SK-N-SH treated with all-trans-retinoic acid at 6 μM for 48 hours (cell line): ENCODE results near the gene ERVH48-1.

ENCODE experiments used
- CSDC2 ChIP-seq: fragments of 250-450 bp; sonication (Bioruptor Pico); IDR thresholded peaks from 2 replicates; pipeline ENCODE4 v1.5.0; 2020; ENCODE audit warnings: mild to moderate bottlenecking, moderate library complexity
- ISL1 ChIP-seq: fragments of 250-450 bp; sonication (Bioruptor Pico); IDR thresholded peaks from 2 replicates; pipeline ENCODE4 v2.1.2; 2022; ENCODE audit warnings: mild to moderate bottlenecking, moderate library complexity
- POU6F1 ChIP-seq: fragments of 250-450 bp; sonication (Bioruptor Pico); IDR thresholded peaks from 2 replicates; pipeline ENCODE4 v1.8.0; 2021; ENCODE audit warnings: low read depth, mild to moderate bottlenecking, moderate library complexity, borderline replicate concordance
- ZFP3 ChIP-seq: fragments of 250-450 bp; sonication (Bioruptor Pico); IDR thresholded peaks from 2 replicates; pipeline ENCODE4 v1.5.0; 2020; ENCODE audit warnings: mild to moderate bottlenecking, moderate library complexity
- ZFP30 ChIP-seq: fragments of 450-650 bp; formaldehyde crosslinking; IDR thresholded peaks from 2 replicates; pipeline ENCODE4 v1.5.0; 2022; ENCODE audit warnings: mild to moderate bottlenecking, moderate library complexity

- TF ChIP-seq CSDC2 (CRISPR knock-in tag) (no peak), ZFP30 (CRISPR knock-in tag) (no peak), ISL1 (CRISPR knock-in tag) (no peak), POU6F1 (CRISPR knock-in tag) (no peak), ZFP3 (CRISPR knock-in tag) (no peak)
Measured at GRCh38 chr21:42922918-42923317, 2.5 kb downstream of the ERVH48-1 start.
